Measurements from ENCODE around the gene ARFRP1. TPM values are rescaled to one million over a fixed set of nuclear protein-coding genes. Genes with fewer than 3 reads are reported as not detected.
"Not testable (repeated sequence)": the region's sequence is repeated elsewhere in the genome, so short reads cannot be mapped to it uniquely, and the experiment has no call there.

The ARFRP1 gene
- total RNA-seq, 1 donor from 2014 or later, result 49.1 TPM

- no peak for ATAC-seq
- intact Hi-C loops (cut with DNase I), result no loop called here
- DNase-seq (ENCODE audit: low spot score), result peak; percentile 58
Observed at GRCh38 chr20:63734946-63735858, 27.4 kb upstream of the ARFRP1 start.

GRCh38 chr20:63734111-63734945 is 26.6 kb upstream of the ARFRP1 start:
- ATAC-seq, result no peak
- intact Hi-C loops (cut with DNase I), result no loop called here
- peak; percentile 53 for DNase-seq (ENCODE audit: low spot score)

- intact Hi-C loops (cut with DNase I), result no loop called here
- ATAC-seq, result no peak
- peak; percentile 55 for DNase-seq (ENCODE audit: low spot score)
Observed at GRCh38 chr20:63733579-63734081, 25.9 kb upstream of the ARFRP1 start.

- ATAC-seq, result no peak
- intact Hi-C loops (cut with DNase I), result no loop called here
- no peak for DNase-seq (ENCODE audit: low spot score)
Observed at GRCh38 chr20:63733117-63733516, 25.3 kb upstream of the ARFRP1 start.

GRCh38 chr20:63732118-63733095 is 24.6 kb upstream of the ARFRP1 start:
- peak; percentile 17 for DNase-seq (ENCODE audit: low spot score)
- intact Hi-C loops (cut with DNase I), result no loop called here
- ATAC-seq, result no peak

- no peak for ATAC-seq
- no peak for DNase-seq (ENCODE audit: low spot score)
- intact Hi-C loops (cut with DNase I), result no loop called here
Observed at GRCh38 chr20:63731410-63731809, 23.6 kb upstream of the ARFRP1 start.

- intact Hi-C loops (cut with DNase I), result not testable (repeated sequence)
Observed at GRCh38 chr20:63730189-63730733, 22.5 kb upstream of the ARFRP1 start.

GRCh38 chr20:63722967-63723622 is 15.3 kb upstream of the ARFRP1 start:
- intact Hi-C loops (cut with DNase I), result not testable (repeated sequence)

More at GRCh38 chr20:63730189-63730733, 22.5 kb upstream of the ARFRP1 start:
- DNase-seq (ENCODE audit: low spot score), result peak; percentile 49
- not testable (repeated sequence) for ATAC-seq

GRCh38 chr20:63718996-63719395 is 11.2 kb upstream of the ARFRP1 start:
- intact Hi-C loops (cut with DNase I), result no loop called here
- no peak for DNase-seq (ENCODE audit: low spot score)

More at GRCh38 chr20:63722967-63723622, 15.3 kb upstream of the ARFRP1 start:
- not testable (repeated sequence) for DNase-seq (ENCODE audit: low spot score); ATAC-seq

GRCh38 chr20:63714858-63715257 is 7.1 kb upstream of the ARFRP1 start:
- intact Hi-C loops (cut with DNase I), result no loop called here
- ATAC-seq, result no peak
- peak; percentile 25 for DNase-seq (ENCODE audit: low spot score)

More at GRCh38 chr20:63718996-63719395, 11.2 kb upstream of the ARFRP1 start:
- ATAC-seq, result no peak

GRCh38 chr20:63712191-63712590 is 4.4 kb upstream of the ARFRP1 start:
- intact Hi-C loops (cut with DNase I), result no loop called here
- DNase-seq (ENCODE audit: low spot score), result no peak
- no peak for ATAC-seq

GRCh38 chr20:63711085-63711645 is 3.4 kb upstream of the ARFRP1 start:
- intact Hi-C loops (cut with DNase I), result no loop called here
- peak; percentile 30 for DNase-seq (ENCODE audit: low spot score)

GRCh38 chr20:63709149-63709527 is 1.4 kb upstream of the ARFRP1 start:
- ATAC-seq, result no peak
- DNase-seq (ENCODE audit: low spot score), result peak; percentile 51
- intact Hi-C loops (cut with DNase I), result no loop called here

More at GRCh38 chr20:63711085-63711645, 3.4 kb upstream of the ARFRP1 start:
- no peak for ATAC-seq

- intact Hi-C loops (cut with DNase I), result no loop called here
- ATAC-seq (no peak), DNase-seq (ENCODE audit: low spot score) (peak; percentile 63)
Observed at GRCh38 chr20:63708301-63709148, 749 bp upstream of the ARFRP1 start.

- DNase-seq (ENCODE audit: low spot score), result peak; percentile 72
- intact Hi-C loops (cut with DNase I), result no loop called here
- ATAC-seq, result peak; percentile 5
Observed at GRCh38 chr20:63706852-63707557, 771 bp downstream of the ARFRP1 start.

All from sciatic nerve (tissue), 2 donors.